GM12875 (cell line): ENCODE results near the gene FGL2.

Experiments
- H3K4me3 ChIP-seq: one replicate; pipeline ENCODE4 v1.5.1; 2011; ENCODE audit warnings: low read depth, low read length, control low read depth
- TF ChIP-seq, protein P1 (sequence below): IDR thresholded peaks from 2 replicates; pipeline ENCODE4 v1.5.1; 2011; ENCODE audit warnings: low read depth, mild to moderate bottlenecking, control low read depth, inconsistent platforms, low read length, moderate library complexity, borderline replicate concordance; ENCODE audit not compliant: insufficient read depth

Gene FGL2

DNA sequence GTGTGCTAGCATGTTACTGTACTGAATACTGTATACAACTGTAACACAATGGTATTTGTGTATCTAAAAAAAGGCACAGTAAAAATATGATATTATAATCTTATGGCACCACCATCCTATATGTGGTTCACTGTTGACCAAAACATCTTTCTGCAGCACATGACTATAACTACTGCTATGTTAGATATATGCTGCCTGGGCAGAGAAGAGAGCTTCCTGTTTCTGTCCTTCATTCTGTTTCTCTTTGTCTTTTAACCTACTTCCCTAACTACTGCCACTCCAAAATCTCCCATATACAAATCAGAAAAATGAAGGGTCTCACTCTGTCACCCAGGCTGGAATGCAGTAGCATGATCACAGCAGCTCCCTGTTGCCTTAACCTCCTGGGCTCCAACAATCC is 8.8 kb upstream of the FGL2 start:
- TF ChIP-seq, protein P1, sequence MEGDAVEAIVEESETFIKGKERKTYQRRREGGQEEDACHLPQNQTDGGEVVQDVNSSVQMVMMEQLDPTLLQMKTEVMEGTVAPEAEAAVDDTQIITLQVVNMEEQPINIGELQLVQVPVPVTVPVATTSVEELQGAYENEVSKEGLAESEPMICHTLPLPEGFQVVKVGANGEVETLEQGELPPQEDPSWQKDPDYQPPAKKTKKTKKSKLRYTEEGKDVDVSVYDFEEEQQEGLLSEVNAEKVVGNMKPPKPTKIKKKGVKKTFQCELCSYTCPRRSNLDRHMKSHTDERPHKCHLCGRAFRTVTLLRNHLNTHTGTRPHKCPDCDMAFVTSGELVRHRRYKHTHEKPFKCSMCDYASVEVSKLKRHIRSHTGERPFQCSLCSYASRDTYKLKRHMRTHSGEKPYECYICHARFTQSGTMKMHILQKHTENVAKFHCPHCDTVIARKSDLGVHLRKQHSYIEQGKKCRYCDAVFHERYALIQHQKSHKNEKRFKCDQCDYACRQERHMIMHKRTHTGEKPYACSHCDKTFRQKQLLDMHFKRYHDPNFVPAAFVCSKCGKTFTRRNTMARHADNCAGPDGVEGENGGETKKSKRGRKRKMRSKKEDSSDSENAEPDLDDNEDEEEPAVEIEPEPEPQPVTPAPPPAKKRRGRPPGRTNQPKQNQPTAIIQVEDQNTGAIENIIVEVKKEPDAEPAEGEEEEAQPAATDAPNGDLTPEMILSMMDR = no peak
- H3K4me3 ChIP-seq = no peak overlapping the region

DNA sequence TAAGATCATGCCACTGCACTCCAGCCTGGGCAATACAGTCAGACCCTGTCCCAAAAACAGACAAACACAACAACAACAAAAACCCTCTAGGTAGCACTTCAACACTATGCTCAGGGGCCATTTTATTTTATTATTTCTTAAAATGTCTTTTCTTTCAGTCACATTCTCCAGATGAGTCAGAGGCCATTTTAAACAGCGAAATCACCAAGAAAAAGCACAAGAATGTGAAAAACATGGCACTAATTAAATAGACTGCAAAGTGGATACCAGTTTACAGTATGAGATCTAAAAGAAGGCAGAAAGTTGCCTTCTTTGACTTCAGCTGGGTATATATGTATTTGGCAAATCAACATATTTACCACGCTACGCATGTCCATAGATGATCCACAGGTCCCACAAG is 6.1 kb upstream of the FGL2 start:
- H3K4me3 ChIP-seq = no peak overlapping the region
- TF ChIP-seq, protein P1 = no peak

DNA sequence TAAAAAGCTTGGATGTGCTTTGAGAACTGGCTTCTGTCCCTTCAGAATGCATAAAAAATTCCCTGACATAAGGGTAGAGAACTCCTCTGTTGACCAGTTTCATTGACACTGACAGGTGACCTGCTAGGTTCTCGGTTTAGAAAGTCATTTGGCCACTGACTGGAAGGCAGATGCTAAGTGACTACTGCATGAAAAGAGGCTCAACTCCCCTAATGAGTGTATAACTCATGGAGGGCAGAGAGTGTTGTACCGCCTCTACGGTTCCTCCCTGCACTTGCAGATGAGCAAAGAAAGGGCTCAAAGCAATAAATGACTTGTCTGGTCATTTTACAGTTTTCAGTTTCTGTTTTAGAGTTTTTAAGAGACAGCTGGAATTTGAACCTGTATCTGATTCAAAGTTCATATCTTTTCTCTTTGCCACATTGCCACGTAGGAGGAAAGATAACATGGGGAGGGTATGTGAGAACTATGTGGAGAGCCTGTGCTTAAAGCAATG is 2.9 kb upstream of the FGL2 start:
- TF ChIP-seq, protein P1 = 0 out of 2 replicates have a peak, but pooled peaks have one; percentile 7
- H3K4me3 ChIP-seq = no peak overlapping the region

DNA sequence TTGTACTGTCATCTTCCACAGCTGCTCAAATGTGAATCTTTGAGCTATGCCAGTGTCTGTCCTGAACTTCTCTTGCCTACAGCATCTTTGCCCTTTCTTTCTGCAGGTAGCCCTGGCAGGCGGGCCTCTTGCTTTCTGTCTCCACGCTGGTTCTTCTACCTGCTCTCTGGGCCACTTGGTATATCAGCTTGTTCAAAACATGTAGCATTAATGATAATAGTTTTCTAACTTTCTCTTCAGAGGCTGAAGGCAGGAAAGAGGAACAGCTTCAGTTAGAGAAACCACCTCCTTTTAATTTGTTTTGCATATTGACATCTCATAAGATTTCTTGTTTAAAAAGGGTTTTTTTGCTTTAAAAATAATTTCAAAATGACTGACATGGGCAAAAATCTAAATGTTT is 923 bp upstream of the FGL2 start:
- H3K4me3 ChIP-seq = no peak overlapping the region
- TF ChIP-seq, protein P1 = no peak

DNA sequence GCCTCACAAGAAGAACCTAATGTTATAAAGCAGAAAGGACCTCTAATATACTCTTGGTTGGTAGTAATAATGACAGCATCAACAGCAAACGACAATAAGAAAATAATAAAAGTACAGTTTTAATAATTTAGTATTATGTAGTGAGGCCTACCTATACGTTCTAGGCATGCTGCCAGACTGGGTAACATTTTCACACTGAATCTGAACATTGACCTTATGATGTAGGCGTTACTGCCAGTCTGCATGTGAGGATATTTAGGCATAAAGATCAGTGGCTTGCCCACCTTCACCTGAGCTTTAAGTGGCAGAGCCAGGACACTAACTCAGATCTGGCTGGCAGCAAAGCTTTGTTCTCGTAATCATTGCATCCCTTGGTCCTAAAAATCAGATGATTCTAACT is 2.5 kb downstream of the FGL2 start:
- TF ChIP-seq, protein P1 = no peak
- H3K4me3 ChIP-seq = peak overlapping the region; percentile 39

DNA sequence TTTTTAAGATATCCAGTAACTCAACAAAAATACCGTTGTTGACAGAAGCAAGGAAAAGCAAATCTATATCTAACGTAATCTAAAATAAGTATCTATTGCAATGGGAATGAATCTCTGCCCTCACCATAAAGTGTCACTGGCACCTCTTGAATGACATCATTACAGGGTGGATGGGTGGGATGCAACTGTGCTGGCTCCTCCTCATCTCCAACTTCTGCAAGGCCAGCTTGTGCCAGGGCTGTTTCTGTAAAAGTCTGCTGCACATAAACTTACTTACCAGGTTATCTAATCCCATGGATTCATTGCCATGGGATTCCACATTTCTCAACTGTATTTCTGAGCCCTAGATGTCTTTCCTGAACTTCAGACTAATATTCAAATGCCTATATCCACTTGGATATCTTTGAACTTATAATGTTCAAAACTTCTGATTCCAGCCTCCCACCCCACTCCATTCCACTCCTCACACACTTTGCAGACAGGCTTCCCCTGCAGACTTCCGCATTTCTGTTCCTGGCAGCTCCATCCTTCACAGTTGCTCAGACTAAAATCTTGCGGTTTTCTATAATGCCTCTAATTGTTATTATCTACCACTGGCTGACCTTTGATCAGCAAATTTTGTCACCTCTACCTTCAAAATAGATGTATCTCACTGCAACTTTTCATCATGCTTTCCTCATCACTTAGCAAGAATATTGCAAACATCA is 10.7 kb downstream of the FGL2 start:
- no peak overlapping the region for H3K4me3 ChIP-seq
- TF ChIP-seq, protein P1 = no peak

DNA sequence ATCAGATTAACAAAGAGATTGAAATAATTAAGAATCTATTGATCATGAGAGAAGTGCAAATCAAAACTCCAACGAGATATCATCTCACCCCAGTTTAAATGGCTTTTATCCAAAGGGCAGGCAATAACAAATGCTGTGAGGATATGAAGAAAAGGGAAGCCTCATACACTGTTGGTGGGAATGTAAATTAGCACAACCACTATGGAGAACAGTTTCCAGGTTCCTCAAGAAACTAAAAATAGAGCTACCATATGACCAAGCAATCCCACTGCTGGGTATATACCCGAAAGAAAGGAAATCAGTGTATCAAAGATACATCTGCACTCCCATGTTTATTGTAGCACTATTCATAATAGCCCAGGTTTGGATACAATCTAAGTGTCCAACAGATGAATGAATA is 13.8 kb downstream of the FGL2 start:
- H3K4me3 ChIP-seq = no peak overlapping the region

More for the DNA sequence above, 13.8 kb downstream of the FGL2 start:
- TF ChIP-seq, protein P1 = no peak
